H7 (cell line): ENCODE results near the gene HOXA6. TPM values are rescaled to one million over a fixed set of nuclear protein-coding genes. Genes with fewer than 3 reads are reported as not detected.

Experiments
- DNase-seq: peaks from one replicate; pipeline ENCODE4 v3.0.0; 2012
- H3K27me3 ChIP-seq: 2 replicates; pipeline ENCODE4 v1.6.0; 2011; ENCODE audit warnings: mild to moderate bottlenecking, low read length; ENCODE audit not compliant: control insufficient read depth, insufficient read depth
- H3K36me3 ChIP-seq: replicated peaks from 2 replicates; pipeline ENCODE4 v1.5.1; 2011; ENCODE audit warnings: low read length; ENCODE audit not compliant: control insufficient read depth, insufficient read depth
- H3K4me3 ChIP-seq: 2 replicates; pipeline ENCODE4 v1.5.1; 2011; ENCODE audit warnings: low read depth, mild to moderate bottlenecking, control low read depth, low read length, moderate library complexity; ENCODE audit not compliant: insufficient read depth
- total RNA-seq: library from RNA; depleted of rRNA; stranded (reverse); fragments of >200 nt; shearing (Covaris generic); gene quantifications from 2 replicates; pipeline ENCODE4 v1.2.3, GENCODE V29; 2014

Gene HOXA6
- total RNA-seq, 1 experiment from 2014 or later: not detected

DNA sequence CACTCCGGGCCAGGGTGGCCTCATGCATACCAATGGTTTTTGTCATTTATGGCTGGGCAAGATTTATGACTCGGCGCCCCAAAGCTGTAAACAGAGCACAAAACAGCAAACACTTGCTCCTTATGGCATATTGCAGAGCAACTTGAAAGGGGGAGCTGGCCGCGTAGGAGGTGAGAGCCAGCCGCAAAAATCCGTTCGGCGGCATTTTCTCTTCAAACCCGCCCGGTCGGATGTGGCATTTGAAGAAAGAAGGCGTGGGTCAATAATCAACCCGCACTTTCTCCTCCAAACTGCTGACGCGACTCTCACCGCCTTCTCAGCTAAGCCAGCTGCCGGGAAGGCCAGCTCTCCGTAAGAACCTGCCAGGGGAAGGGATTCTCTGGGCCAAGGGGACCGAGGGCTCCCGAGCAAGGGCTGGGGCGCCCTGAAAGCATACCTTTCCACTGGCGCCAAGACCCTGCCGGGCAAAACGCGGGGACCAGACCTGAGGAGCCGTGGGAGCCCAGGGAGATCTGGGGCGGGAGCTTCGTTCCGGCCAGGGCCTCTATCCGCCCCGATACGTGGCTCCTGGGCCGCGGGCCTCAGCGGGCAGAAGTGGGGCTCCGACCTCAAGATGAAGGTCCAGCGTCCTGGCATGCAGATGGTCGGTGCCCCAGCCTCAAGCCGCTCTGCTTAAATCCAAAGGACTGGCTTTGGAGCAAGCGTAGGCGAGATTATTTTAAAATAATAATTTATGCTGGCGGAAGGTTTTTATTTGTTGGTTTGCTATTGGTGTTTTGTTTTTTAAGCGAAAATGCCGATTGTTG, 32.1 kb downstream of the HOXA6 start:
- peaks cover 96% of the 10 kb centered on the region for H3K27me3 ChIP-seq
- no peak overlapping the region for H3K4me3 ChIP-seq
- H3K36me3 ChIP-seq: no peaks in the 10 kb centered on the region
- DNase-seq: peak; percentile 77

DNA sequence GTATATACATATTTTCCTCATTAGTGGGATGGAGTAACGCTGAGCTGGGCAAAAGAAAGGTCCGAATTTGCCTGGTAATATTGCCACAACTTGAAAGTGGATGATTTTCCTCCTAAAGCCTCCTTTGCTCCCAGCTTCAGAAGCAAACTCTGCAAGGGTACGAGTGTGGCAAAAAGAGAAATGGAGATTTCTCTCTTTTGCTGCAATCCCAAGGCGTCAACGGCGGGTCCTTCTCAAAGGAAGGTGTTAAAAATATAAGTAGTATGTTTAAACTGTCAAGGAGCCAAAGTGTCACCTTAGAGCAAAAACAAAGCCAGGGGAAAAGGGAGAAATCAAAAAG, 32.7 kb downstream of the HOXA6 start:
- Histone ChIP-seq H3K4me3 (no peak overlapping the region), H3K27me3 (peaks cover 96% of the 10 kb centered on the region), H3K36me3 (no peaks in the 10 kb centered on the region)
- DNase-seq: peak; percentile 14

DNA sequence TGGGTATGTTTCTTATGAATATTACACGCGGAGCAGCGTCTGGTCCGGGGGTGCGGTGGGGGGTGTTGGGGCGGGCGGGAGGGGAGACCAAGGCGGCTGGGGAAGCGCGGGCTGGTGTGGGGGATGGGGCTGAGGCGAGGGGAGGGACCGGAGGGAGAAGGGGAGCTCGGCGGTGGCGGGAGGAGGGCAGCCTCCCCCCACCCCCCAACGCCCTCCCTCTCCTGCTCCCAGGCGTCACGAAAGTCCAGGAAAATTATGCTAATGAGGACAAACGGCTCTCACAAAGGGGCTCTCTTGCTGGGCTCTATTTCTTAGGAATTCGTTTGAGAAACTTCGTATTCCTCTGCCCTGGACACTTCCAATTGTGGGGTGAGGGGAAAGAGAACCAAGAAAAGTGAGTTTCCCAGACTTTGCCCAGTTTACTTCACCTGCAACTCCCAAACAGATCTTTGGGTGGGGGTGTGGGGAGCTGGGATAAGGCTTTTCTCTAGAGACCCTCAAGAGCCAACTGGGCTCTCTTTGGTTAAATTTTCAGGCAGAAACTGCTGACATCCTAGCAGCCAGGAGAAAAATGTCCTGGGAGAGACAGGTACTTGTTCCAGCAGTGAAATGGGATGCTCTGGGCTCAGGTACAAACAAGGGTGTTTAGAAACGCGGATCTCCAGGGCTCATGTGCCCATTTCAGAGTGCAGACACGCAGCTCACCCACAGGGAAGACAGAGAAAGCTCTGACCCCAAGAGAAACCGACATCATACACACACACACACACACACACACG, 33.4 kb downstream of the HOXA6 start:
- peaks cover 96% of the 10 kb centered on the region for H3K27me3 ChIP-seq
- H3K36me3 ChIP-seq: no peaks in the 10 kb centered on the region
- DNase-seq: peak; percentile 85
- H3K4me3 ChIP-seq: no peak overlapping the region

GRCh38 chr7:27112955-27113949, 34.3 kb downstream of the HOXA6 start:
- DNase-seq: peak; percentile 85
- Histone ChIP-seq H3K4me3 (peak overlapping the region; percentile 11; the same call in 1 of the 2 replicates), H3K27me3 (peaks cover 96% of the 10 kb centered on the region), H3K36me3 (no peaks in the 10 kb centered on the region)

- H3K36me3 ChIP-seq: no peaks in the 10 kb centered on the region
- DNase-seq: no peak
- peaks cover 96% of the 10 kb centered on the region for H3K27me3 ChIP-seq
- H3K4me3 ChIP-seq: no peak overlapping the region
Measured at GRCh38 chr7:27112361-27112760, 35.2 kb downstream of the HOXA6 start.

DNA sequence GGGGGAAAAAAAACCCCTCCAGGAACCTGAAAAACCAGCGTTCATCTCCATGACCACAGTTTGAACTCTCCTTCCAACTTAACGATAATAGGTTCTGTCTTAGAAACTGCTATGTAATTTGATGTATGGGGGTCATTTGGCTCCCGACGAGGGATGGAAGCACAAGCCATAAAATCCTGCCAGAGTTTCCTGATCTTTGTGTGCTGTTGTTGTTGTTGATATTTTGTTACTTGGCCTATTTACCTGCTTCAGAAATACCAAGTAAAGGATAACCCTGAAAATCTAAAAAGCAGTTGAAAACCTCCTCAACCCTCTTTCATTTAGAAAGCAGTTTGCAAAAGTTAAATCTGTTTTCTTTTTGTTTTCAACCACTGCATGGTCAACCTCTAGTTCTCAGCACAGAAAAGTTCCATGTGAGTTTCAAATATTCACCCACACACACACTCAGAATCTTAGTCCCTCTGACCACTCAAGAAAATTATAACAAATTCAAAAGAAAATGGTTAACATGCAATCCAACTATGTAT, 35.8 kb downstream of the HOXA6 start:
- H3K36me3 ChIP-seq: no peaks in the 10 kb centered on the region
- no peak overlapping the region for H3K4me3 ChIP-seq
- DNase-seq: no peak
- H3K27me3 ChIP-seq: peaks cover 96% of the 10 kb centered on the region

DNA sequence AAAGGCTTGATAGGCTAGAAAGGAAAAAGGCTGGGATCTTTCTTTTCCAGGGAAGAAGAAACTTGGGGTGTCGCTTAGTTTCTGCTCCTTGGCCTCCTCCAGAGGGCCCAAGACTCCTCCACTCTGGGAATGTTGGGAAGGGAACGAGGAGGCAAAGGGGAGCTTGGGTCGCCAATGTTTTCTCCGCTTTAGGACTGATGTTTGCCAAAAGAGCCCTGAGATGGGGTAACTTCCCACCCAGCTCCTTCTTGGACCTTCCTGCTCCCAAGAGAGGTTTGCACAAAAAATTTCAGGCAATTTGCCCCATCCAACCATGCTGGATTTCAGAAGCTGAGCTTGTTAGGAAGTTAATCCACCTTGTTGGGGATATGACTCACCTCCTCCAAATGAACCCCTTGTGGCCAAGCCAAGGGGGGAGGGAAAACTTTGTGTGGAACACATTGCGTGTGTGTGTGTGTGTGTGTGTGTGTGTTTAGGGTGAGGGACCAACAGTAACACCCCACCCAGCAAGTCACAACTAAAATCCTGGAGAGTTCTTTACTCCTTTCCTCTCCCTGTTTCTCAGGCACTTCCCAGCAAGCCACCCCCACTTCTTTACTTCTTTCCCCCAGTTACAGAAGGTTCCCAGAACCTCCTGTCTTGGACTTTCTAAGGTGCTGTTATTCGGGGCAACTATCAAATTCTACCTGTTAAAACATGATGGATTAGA, 36.4 kb downstream of the HOXA6 start:
- Histone ChIP-seq H3K4me3 (no peak overlapping the region), H3K27me3 (peaks cover 96% of the 10 kb centered on the region), H3K36me3 (no peaks in the 10 kb centered on the region)
- DNase-seq: peak; percentile 26

DNA sequence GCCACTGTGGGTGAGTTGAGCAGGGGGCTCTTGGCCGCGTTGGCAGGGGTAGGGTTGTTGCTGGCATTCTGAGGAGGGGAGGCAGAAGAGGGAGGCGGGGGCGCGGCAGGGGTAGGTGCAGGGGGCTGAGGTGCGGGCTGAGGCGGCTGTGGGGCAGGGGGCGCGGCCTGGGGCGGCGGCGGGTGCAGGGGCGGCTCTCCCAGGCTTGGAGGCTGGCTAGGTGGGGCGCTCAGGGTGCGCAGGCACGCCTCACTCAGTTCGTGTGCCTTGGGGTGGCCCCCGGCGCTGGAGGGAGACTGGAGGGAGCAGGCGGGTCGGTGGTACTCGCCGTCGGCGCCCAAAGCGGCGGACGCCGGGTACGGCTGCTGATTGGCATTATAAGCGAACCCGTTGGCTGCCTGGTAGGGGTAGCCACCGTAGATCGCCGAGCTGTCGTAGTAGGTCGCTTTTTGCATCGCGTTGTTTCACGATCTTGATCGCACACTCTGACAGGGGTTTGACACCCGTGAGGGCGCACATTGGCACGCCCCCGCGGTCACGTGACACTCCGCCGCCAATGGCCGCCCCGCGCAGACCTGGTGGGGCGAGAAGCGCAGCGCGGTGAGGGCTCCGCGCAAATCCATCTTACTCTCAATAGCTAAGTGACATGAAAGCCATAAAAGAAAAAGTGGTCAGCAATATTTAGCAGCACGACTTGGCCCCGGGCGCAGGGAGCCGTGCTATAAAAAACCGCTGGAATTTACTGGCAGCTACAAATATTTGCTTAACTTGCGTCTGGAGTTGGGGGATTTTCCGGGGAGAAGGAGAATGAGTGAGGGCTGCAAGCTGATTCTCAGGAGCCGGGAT, 37.2 kb downstream of the HOXA6 start:
- peaks cover 96% of the 10 kb centered on the region for H3K27me3 ChIP-seq
- peak overlapping the region; percentile 18; the same call in 1 of the 2 replicates for H3K4me3 ChIP-seq
- H3K36me3 ChIP-seq: no peaks in the 10 kb centered on the region
- peak; percentile 93 for DNase-seq

DNA sequence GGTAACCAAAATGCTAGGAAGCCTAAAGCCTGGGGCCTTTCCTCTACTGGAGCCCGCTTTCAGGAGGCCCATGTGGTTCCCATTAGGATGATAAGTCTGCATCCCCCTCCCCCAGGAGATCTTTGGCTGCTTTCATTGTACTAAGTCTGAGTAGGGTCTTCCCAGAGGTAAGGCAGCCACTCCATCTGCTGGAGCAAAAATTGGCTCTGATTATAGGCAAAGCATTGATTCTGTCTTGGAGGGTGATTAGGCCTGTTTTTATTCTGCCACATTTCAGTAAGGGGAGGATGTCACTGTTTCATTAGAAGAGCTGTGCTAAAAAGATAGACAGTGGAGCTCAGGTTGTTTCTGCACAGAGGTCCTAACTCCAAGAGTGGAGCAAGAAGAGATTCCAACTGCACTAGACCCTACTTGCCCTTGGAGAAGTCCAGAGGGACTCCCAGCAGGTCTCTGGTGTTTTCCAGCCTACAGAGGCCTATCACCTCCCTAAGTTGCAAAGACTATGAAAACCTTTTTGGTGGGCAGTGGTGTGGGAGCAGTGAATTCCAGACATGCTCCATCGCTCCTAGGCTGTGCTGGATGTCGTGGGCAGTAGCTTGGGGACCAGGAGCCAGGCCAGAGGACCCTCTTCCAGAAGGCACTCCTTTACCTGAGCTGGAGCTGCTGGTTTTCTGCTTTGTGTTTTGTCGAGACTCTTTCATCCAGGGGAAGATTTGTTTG, 37.9 kb downstream of the HOXA6 start:
- peak; percentile 49 for DNase-seq
- no peaks in the 10 kb centered on the region for H3K36me3 ChIP-seq
- H3K4me3 ChIP-seq: no peak overlapping the region
- H3K27me3 ChIP-seq: peaks cover 97% of the 10 kb centered on the region

DNA sequence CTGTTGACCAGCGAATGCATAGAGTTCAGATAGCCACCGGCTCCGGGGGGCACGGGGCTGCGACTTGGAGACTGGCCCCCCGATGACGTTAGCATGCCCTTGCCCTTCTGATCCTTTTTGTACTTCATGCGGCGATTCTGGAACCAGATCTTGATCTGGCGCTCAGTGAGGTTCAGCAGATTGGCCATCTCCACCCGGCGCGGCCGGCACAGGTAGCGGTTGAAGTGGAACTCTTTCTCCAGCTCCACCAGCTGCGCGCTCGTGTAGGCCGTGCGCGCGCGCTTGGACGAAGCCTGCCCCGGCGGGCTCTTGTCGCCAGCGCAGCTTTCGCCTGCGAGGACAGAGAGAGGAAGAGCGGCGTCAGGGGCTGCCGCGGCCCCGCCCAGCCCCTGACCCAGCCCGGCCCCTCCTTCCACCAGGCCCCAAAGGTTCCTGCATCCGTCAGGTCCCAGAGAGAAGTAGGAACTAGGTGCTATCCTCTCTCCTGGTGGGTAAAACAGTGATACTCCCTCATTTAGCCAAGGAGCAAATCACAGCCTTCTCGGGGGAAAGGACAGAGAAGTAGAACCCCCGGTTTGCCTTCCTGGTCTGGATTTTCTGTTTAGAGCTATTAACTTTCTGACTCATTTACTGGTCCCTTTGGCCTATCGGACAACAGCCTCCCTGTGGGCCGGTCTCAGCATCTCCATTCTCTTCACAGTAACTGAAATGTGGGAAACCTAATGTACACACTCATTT, 39.0 kb downstream of the HOXA6 start:
- Histone ChIP-seq H3K27me3 (peaks cover 100% of the 10 kb centered on the region), H3K36me3 (no peaks in the 10 kb centered on the region), H3K4me3 (peak overlapping the region; percentile 9; the same call in 1 of the 2 replicates)
- DNase-seq: peak; percentile 92

- Histone ChIP-seq H3K36me3 (no peaks in the 10 kb centered on the region), H3K27me3 (peaks cover 100% of the 10 kb centered on the region), H3K4me3 (no peak overlapping the region; the same call in 1 of the 2 replicates)
- peak; percentile 72 for DNase-seq
Measured at GRCh38 chr7:27107391-27108381, 39.9 kb downstream of the HOXA6 start.
